HG02973 (cell line): ENCODE results near the gene INTS1.
A peak's percentile ranks its signal among the peaks of the same experiment; 100 is the strongest.

Source experiments
- ATAC-seq: cut with Tn5 transposase; IDR thresholded peaks from one replicate; pipeline ENCODE4 v1.9.1; 2021; ENCODE audit warnings: moderate library complexity; ENCODE audit not compliant: unreplicated experiment

INTS1 gene

GRCh38 chr7:1466524-1467271, 37.5 kb downstream of the INTS1 start:
- ATAC-seq: no peak

GRCh38 chr7:1464694-1465093, 39.5 kb downstream of the INTS1 start:
- ATAC-seq: no peak

- ATAC-seq: no peak
These were observed 40.4 kb downstream of the INTS1 start for GRCh38 chr7:1463676-1464223.

GRCh38 chr7:1461646-1462375, 42.4 kb downstream of the INTS1 start:
- no peak for ATAC-seq

- no peak for ATAC-seq
These were observed 43.2 kb downstream of the INTS1 start for GRCh38 chr7:1460821-1461645.

- no peak for ATAC-seq
These were observed 44.0 kb downstream of the INTS1 start for GRCh38 chr7:1459920-1460820.

- ATAC-seq: peak; percentile 88
These were observed 44.7 kb downstream of the INTS1 start for GRCh38 chr7:1459512-1459892.

- peak; percentile 21 for ATAC-seq
These were observed 45.3 kb downstream of the INTS1 start, which contains the start of gene MICALL2 for GRCh38 chr7:1458683-1459511. MICALL2 (minus strand) TSS chr7:1459470; CDS start chr7:1459326, 144 bp downstream.

GRCh38 chr7:1457949-1458682, 46.1 kb downstream of the INTS1 start:
- ATAC-seq: no peak

- ATAC-seq: no peak
These were observed 46.9 kb downstream of the INTS1 start for GRCh38 chr7:1457059-1457948.

GRCh38 chr7:1455955-1456354, 48.2 kb downstream of the INTS1 start:
- ATAC-seq: no peak

GRCh38 chr7:1455241-1455939, 48.8 kb downstream of the INTS1 start:
- ATAC-seq: no peak

- no peak for ATAC-seq
These were observed 49.6 kb downstream of the INTS1 start for GRCh38 chr7:1454542-1454941.

GRCh38 chr7:1452205-1452604, 52.0 kb downstream of the INTS1 start:
- ATAC-seq: no peak

GRCh38 chr7:1450987-1451386, 53.2 kb downstream of the INTS1 start:
- ATAC-seq: no peak

- ATAC-seq: no peak
These were observed 53.8 kb downstream of the INTS1 start for GRCh38 chr7:1450431-1450830.

- ATAC-seq: no peak
These were observed 54.2 kb downstream of the INTS1 start for GRCh38 chr7:1449951-1450350.
